ENCODE results near the gene EWSR1. TPM values are rescaled to one million over a fixed set of nuclear protein-coding genes. Genes with fewer than 3 reads are reported as not detected.

EWSR1 gene
- total and polyA plus RNA-seq, 2 experiments from 2014 or later, result 391 to 427 TPM

- TF ChIP-seq EZH2 (IDR thresholded peaks at IDR 0.05; ENCODE audit: low read depth, unreplicated experiment) (no peak), POLR2AphosphoS5 (IDR thresholded peaks at IDR 0.05; ENCODE audit: low read depth) (no peak)
Observed at GRCh38 chr22:29337631-29338284, 69.7 kb downstream of the EWSR1 start (continued).

- Histone ChIP-seq H3K79me2 (replicated peaks; ENCODE audit: insufficient read depth) (no peaks in the 10 kb centered on the region), H3K4me3 (no peak overlapping the region), H3K27me3 (ENCODE audit: insufficient read depth) (no peaks in the 10 kb centered on the region), H3F3A (replicated peaks; ENCODE audit: low read depth) (no peaks in the 10 kb centered on the region), H2AFZ (no peak overlapping the region), H3K9me2 (ENCODE audit: insufficient read depth) (no peaks in the 10 kb centered on the region), H3K4me2 (no peak overlapping the region), H3K27ac (ENCODE audit: low read depth) (no peak overlapping the region), H3K4me1 (ENCODE audit: insufficient read depth) (no peaks in the 10 kb centered on the region), H4K20me1 (replicated peaks; ENCODE audit: insufficient read depth) (no peaks in the 10 kb centered on the region; the same call in 1 of the 2 replicates), H3K36me3 (ENCODE audit: insufficient read depth) (peaks cover 8% of the 10 kb centered on the region; the same call in 1 of the 2 replicates)
- Mint-ChIP-seq H3K9me3 (no peaks in the 10 kb centered on the region), H3K27me3 (ENCODE audit: insufficient read depth, low read depth, poor library complexity) (peaks cover 7% of the 10 kb centered on the region), H3K27ac (no peak overlapping the region), H3K4me3 (no peak overlapping the region), H3K4me1 (no peaks in the 10 kb centered on the region), H3K36me3 (ENCODE audit: low read depth) (peaks cover 46% of the 10 kb centered on the region)
- TF ChIP-seq CTCF (conservative IDR thresholded peaks at IDR 0.05; ENCODE audit: low read depth in 2 of 2) (no peak), ZNF462 (CRISPR knock-in tag; IDR thresholded peaks at IDR 0.05) (no peak), EZH2phosphoT487 (IDR thresholded peaks at IDR 0.05; ENCODE audit: unreplicated experiment) (no peak), JUNB (IDR thresholded peaks at IDR 0.05; ENCODE audit: unreplicated experiment) (no peak), ZNF331 (CRISPR knock-in tag; IDR thresholded peaks at IDR 0.05; ENCODE audit: low read depth) (no peak), ZNF114 (CRISPR knock-in tag; IDR thresholded peaks at IDR 0.05) (no peak), STAT1 (IDR thresholded peaks at IDR 0.05; ENCODE audit: unreplicated experiment) (no peak), NANOG (IDR thresholded peaks at IDR 0.05; ENCODE audit: borderline replicate concordance) (no peak), POLR2AphosphoS5 (IDR thresholded peaks at IDR 0.05; ENCODE audit: low read depth) (no peak), CREB1 (CRISPR knock-in tag; IDR thresholded peaks at IDR 0.05; ENCODE audit: low read depth) (no peak), ETS1 (IDR thresholded peaks at IDR 0.05) (no peak)
- no peak for DNase-seq (ENCODE audit: low spot score)
- ATAC-seq, result no peak
Observed at GRCh38 chr22:29338398-29338797, 70.3 kb downstream of the EWSR1 start.

Measured in GM23338 (cell line).